HepG2 (cell line): ENCODE results near the gene ZNF575. TPM values are rescaled to one million over a fixed set of nuclear protein-coding genes. Genes with fewer than 3 reads are reported as not detected.

Experiments
- AHR ChIP-seq: IDR thresholded peaks from 2 replicates; pipeline ENCODE4 v1.6.1; 2018; ENCODE audit warnings: missing genetic modification reagents, missing compliant biosample characterization
- EP300 ChIP-seq, 3 experiments: sonication (generic) in 1 of 3; formaldehyde crosslinking in 1 of 3; IDR thresholded peaks; 2 replicates each; pipeline versions ENCODE4 v1.5.1 to v1.6.1; 2011 to 2020; ENCODE audit warnings: low read depth in 2 of 3, low read length in 2 of 3, borderline replicate concordance in 1 of 3, improper control_type of control experiment in 1 of 3, mild to moderate bottlenecking in 1 of 3, missing genetic modification reagents in 1 of 3, moderate library complexity in 1 of 3
- KAT8 ChIP-seq: IDR thresholded peaks from 2 replicates; pipeline ENCODE4 v1.6.1; 2016; ENCODE audit warnings: missing genetic modification reagents, missing compliant biosample characterization
- KLF6 ChIP-seq: IDR thresholded peaks from 2 replicates; pipeline ENCODE4 v1.8.0; 2016; ENCODE audit warnings: missing biosample characterization, missing genetic modification reagents
- MXD3 ChIP-seq: IDR thresholded peaks from 2 replicates; pipeline ENCODE4 v1.6.1; 2016; ENCODE audit warnings: mild to moderate bottlenecking, missing biosample characterization, missing genetic modification reagents
- PATZ1 ChIP-seq: sonication (generic); formaldehyde crosslinking; IDR thresholded peaks from 2 replicates; pipeline ENCODE4 v1.4.0; 2020; ENCODE audit warnings: missing genetic modification reagents
- PRDM10 ChIP-seq: sonication (generic); formaldehyde crosslinking; IDR thresholded peaks from 2 replicates; pipeline ENCODE4 v1.4.0; 2020; ENCODE audit warnings: low read depth, missing genetic modification reagents
- SIX4 ChIP-seq: sonication (generic); formaldehyde crosslinking; IDR thresholded peaks from 2 replicates; pipeline ENCODE4 v1.4.0; 2020; ENCODE audit warnings: missing genetic modification reagents
- TCF7L2 ChIP-seq: IDR thresholded peaks from 2 replicates; pipeline ENCODE4 v1.6.1; 2011; ENCODE audit warnings: mild to moderate bottlenecking, low read depth, low read length, moderate library complexity
- THAP11 ChIP-seq: IDR thresholded peaks from 2 replicates; pipeline ENCODE4 v1.6.1; 2016; ENCODE audit warnings: missing biosample characterization, missing genetic modification reagents
- YEATS4 ChIP-seq: sonication (generic); formaldehyde crosslinking; IDR thresholded peaks from 2 replicates; pipeline ENCODE4 v1.4.0; 2020; ENCODE audit warnings: missing genetic modification reagents, borderline replicate concordance
- ZBTB43 ChIP-seq: sonication (generic); formaldehyde crosslinking; conservative IDR thresholded peaks from 2 replicates; pipeline ENCODE4 v1.4.0; 2020; ENCODE audit warnings: missing genetic modification reagents
- ZFP36L1 ChIP-seq: sonication (generic); formaldehyde crosslinking; IDR thresholded peaks from 2 replicates; pipeline ENCODE4 v1.8.0; 2022; ENCODE audit warnings: mild to moderate bottlenecking, missing genetic modification reagents, moderate library complexity
- ZNF205 ChIP-seq: IDR thresholded peaks from 2 replicates; pipeline ENCODE4 v1.6.1; 2018; ENCODE audit warnings: missing biosample characterization, missing genetic modification reagents
- ZNF296 ChIP-seq: sonication (generic); formaldehyde crosslinking; conservative IDR thresholded peaks from 2 replicates; pipeline ENCODE4 v1.5.0; 2020; ENCODE audit warnings: mild to moderate bottlenecking, missing genetic modification reagents
- ZNF552 ChIP-seq: sonication (generic); formaldehyde crosslinking; IDR thresholded peaks from 2 replicates; pipeline ENCODE4 v1.9.0; 2022; ENCODE audit warnings: missing genetic modification reagents, mild to moderate bottlenecking, borderline replicate concordance
- ZNF557 ChIP-seq: sonication (generic); formaldehyde crosslinking; IDR thresholded peaks from 2 replicates; pipeline ENCODE4 v1.4.0; 2020; ENCODE audit warnings: missing genetic modification reagents
- ZNF607 ChIP-seq: sonication (generic); formaldehyde crosslinking; IDR thresholded peaks from 2 replicates; pipeline ENCODE4 v1.5.1; 2020; ENCODE audit warnings: missing genetic modification reagents, mild to moderate bottlenecking, borderline replicate concordance
- ZNF75D ChIP-seq: sonication (generic); formaldehyde crosslinking; IDR thresholded peaks from 2 replicates; pipeline ENCODE4 v1.8.1; 2023; ENCODE audit warnings: missing genetic modification reagents, mild to moderate bottlenecking, borderline replicate concordance
- ZNF768 ChIP-seq: sonication (generic); formaldehyde crosslinking; IDR thresholded peaks from 2 replicates; pipeline ENCODE4 v1.4.0; 2020; ENCODE audit warnings: missing genetic modification reagents
- ZNF781 ChIP-seq: sonication (generic); formaldehyde crosslinking; IDR thresholded peaks from 2 replicates; pipeline ENCODE4 v1.5.1; 2020; ENCODE audit warnings: borderline replicate concordance, mild to moderate bottlenecking, missing genetic modification reagents; ENCODE audit errors: not compliant biosample characterization
- polyA plus RNA-seq, 8 experiments: library from polyadenylated mRNA; depleted of rRNA in 3 of 8; stranded (reverse) in 7 of 8; unstranded in 1 of 8; fragments of >200 nt; fragmentation: Illumina TruSeq in 4 of 8; extraction: Trizol in 4 of 8; gene quantifications; 2 replicates each; pipeline versions ENCODE4 v1.2.1 to v1.2.3, GENCODE V29; 2011 to 2016; ENCODE audit warnings: low read depth in 4 of 8, missing spikeins in 1 of 8, mixed read lengths in 1 of 8; ENCODE audit not compliant: insufficient read depth in 1 of 8
- total RNA-seq, 5 experiments: library from RNA; depleted of rRNA; stranded (reverse); fragments of >200 nt; fragmentation: Illumina TruSeq; extraction: Trizol; gene quantifications; 2 replicates each; pipeline ENCODE4 v1.2.3, GENCODE V29; 2016; ENCODE audit warnings: low read depth in 1 of 5

Gene ZNF575
- total and polyA plus RNA-seq, 2 of the 13 experiments (the other 11 are each of a cell fraction or from before 2014, with no cell fraction given): 0.17 to 0.27 TPM

GRCh38 chr19:43503501-43504425 lies 29.2 kb upstream of the ZNF575 start (continued):
- TF ChIP-seq PATZ1 (CRISPR knock-in tag): peak; percentile 94
- TF ChIP-seq ZNF557: peak; percentile 5; the same call in 1 of the 2 replicates
- TF ChIP-seq SIX4: no peak
- TF ChIP-seq ZNF75D: no peak
- TF ChIP-seq THAP11 (CRISPR knock-in tag): no peak; the same call in none of the 2 replicates
- 0 out of 2 replicates have a peak, but pooled peaks have one; percentile 50 for TF ChIP-seq ZNF205 (CRISPR knock-in tag)
- TF ChIP-seq ZNF768 (CRISPR knock-in tag): peak; percentile 53; the same call in 1 of the 2 replicates
- TF ChIP-seq KLF6: 0 out of 2 replicates have a peak, but pooled peaks have one; percentile 57
- peak; percentile 82; the same call in 1 of the 2 replicates for TF ChIP-seq ZNF607 (CRISPR knock-in tag)
- no peak for TF ChIP-seq ZBTB43
- peak; percentile 22 for TF ChIP-seq YEATS4 (CRISPR knock-in tag)
- peak; percentile 80 for TF ChIP-seq ZNF781
- no peak for TF ChIP-seq ZNF296 (CRISPR knock-in tag)
- 0 out of 2 replicates have a peak, but pooled peaks have one; percentile 50 for TF ChIP-seq ZNF552 (CRISPR knock-in tag)
- TF ChIP-seq AHR (CRISPR knock-in tag): no peak
- TF ChIP-seq TCF7L2: no peak
- peak; percentile 8; the same call in 1 of the 2 replicates for TF ChIP-seq ZFP36L1 (CRISPR knock-in tag)
- TF ChIP-seq MXD3: no peak
- TF ChIP-seq KAT8 (CRISPR knock-in tag): no peak; the same call in 1 of the 2 replicates
- no peak for TF ChIP-seq PRDM10 (CRISPR knock-in tag)
- no peak for TF ChIP-seq EP300 (IDR thresholded peaks at IDR 0.05; ENCODE audit: low read depth in 2 of 2, low read length in 2 of 2)
- TF ChIP-seq EP300 (CRISPR knock-in tag; IDR thresholded peaks at IDR 0.05; ENCODE audit: borderline replicate concordance): no peak
